Cardiac fibroblast (primary cell): ENCODE measurements around the gene MDFIC.

ENCODE experiments used
- DNase-seq, 2 donors: peaks; one replicate each; pipeline versions ENCODE4 v3.0.0 to v3.0.0-alpha.2; 2010; ENCODE audit warnings: low read depth in 2 of 2
- H3K4me3 ChIP-seq, 2 donors: replicated peaks in 1 of 2; 1 replicate in 1 of 2; 2 replicates in 1 of 2; pipeline ENCODE4 v1.5.1; 2011; ENCODE audit warnings: low read depth in 2 of 2, low read length in 2 of 2, mild to moderate bottlenecking in 2 of 2, moderate library complexity in 1 of 2
- TF ChIP-seq, protein P1 (sequence below): IDR thresholded peaks from one replicate; pipeline ENCODE4 v1.5.1; 2011; ENCODE audit warnings: low read depth, mild to moderate bottlenecking, low read length, inconsistent platforms

MDFIC gene

GRCh38 chr7:115060095-115060870, 138.4 kb downstream of the MDFIC start:
- TF ChIP-seq, protein P1, sequence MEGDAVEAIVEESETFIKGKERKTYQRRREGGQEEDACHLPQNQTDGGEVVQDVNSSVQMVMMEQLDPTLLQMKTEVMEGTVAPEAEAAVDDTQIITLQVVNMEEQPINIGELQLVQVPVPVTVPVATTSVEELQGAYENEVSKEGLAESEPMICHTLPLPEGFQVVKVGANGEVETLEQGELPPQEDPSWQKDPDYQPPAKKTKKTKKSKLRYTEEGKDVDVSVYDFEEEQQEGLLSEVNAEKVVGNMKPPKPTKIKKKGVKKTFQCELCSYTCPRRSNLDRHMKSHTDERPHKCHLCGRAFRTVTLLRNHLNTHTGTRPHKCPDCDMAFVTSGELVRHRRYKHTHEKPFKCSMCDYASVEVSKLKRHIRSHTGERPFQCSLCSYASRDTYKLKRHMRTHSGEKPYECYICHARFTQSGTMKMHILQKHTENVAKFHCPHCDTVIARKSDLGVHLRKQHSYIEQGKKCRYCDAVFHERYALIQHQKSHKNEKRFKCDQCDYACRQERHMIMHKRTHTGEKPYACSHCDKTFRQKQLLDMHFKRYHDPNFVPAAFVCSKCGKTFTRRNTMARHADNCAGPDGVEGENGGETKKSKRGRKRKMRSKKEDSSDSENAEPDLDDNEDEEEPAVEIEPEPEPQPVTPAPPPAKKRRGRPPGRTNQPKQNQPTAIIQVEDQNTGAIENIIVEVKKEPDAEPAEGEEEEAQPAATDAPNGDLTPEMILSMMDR, result no peak
- DNase-seq, result no peak
- no peak overlapping the region for H3K4me3 ChIP-seq

DNA sequence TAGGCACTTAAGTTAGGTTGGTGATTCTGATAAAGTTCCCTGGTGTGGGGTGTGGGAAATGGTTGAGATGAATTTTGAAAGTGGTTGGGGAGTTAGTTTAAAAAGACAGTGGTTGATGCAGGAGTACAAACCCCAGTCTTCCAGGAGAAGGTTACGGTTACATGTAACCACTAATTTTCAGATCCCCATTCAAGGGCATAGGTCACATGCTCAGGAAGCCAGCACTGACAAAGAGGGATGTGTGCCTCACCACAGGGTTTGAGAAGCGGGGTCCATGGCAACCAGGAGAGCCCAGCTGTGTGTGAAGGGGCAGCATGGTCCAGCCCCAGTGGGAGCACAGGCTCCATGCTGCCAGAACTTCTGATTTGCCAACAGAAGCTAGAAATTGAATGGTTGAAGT, 144.2 kb downstream of the MDFIC start:
- TF ChIP-seq, protein P1, result no peak

DNA sequence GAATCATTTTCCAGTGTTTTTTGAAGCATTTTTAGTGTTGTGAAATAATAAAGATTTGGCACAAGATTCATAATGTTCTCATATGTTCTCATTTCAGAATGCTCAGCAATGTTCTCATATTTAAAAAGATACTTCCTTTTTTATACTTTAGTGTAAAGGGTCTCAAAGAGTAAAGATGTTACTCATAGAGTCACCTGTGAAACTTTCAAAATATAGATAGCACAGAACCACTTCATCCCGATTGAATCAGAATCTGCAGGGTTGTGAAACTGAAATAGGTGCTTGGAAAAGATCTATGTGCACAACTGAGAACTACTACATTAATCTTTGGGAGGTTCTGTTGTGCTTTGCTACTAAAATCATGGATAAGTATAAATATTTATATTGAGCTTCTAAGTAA, 144.7 kb downstream of the MDFIC start:
- no peak overlapping the region for H3K4me3 ChIP-seq
- DNase-seq, result no peak
- TF ChIP-seq, protein P1, result no peak

More for the DNA sequence above, 144.2 kb downstream of the MDFIC start:
- no peak for DNase-seq
- no peak overlapping the region for H3K4me3 ChIP-seq

DNA sequence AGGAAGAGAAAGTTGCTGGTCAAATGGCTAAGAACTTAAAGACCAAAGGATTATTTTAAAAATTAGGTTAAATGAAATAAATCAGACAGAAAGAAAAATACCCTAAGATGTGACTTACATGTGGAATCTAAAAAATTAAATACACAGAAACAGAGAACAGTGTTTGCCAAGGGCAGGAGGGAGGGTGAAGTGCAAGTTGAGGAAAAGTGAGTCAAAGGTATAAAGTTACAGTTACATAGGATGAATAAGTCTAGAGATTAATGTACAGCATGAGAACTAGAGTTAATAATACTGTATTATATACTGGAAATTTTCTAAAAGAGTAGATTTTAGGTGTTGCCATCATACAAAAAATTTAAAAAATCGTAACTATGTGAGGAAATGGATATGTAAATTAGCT, 146.3 kb downstream of the MDFIC start:
- H3K4me3 ChIP-seq, result no peak overlapping the region
- TF ChIP-seq, protein P1, result no peak
- DNase-seq, result no peak
